Measurements from ENCODE around the gene NEGR1.
A peak's percentile ranks its signal among the peaks of the same experiment; 100 is the strongest.

Gene NEGR1

DNA sequence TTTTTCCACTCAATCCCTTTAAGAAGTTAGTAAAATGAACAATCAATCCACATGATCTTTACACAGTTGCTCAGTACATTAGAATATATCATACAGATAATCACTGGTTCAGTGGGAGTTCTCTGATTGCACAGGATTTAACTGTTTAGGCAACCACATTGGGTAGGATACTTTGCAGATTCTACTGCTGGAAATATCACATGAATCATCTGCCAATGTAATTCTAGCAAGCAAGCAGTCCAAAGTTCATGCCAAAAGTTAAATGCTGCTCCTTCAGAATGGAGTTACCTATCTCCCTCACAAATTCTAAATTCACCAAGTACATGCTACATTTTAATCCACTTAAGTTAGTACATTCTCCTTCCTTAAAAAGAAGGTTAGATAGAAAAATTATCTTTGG lies 52.4 kb downstream of the NEGR1 start:
- DNase-seq: no peak

GRCh38 chr1:72227667-72228066 lies 54.7 kb downstream of the NEGR1 start:
- DNase-seq: no peak

GRCh38 chr1:72224506-72224905 lies 57.8 kb downstream of the NEGR1 start:
- no peak for DNase-seq

- no peak for DNase-seq
These were observed 60.5 kb downstream of the NEGR1 start for GRCh38 chr1:72221811-72222210.

- DNase-seq: no peak
These were observed 64.1 kb downstream of the NEGR1 start for GRCh38 chr1:72218141-72218739.

DNA sequence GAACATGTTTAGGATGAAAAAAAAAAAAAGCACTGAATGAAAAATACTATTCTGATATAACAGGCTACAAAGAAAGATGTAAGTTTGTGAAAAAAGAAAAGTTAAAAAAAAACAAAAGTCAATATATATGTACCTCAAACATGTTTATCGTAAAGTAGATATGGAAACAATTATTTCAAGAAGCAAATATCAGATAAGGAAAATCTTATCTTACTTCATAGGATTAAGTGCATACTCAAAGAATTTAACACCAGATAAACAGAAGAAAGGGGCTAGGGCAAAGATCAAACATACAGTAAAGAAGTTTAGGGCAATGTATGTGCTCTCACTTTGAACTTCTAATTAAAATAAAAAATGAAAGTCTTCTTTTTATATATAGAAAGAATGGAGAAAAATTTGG lies 75.3 kb downstream of the NEGR1 start:
- DNase-seq: no peak

GRCh38 chr1:72202761-72203160 lies 79.6 kb downstream of the NEGR1 start:
- DNase-seq: no peak

- DNase-seq: no peak
These were observed 84.6 kb downstream of the NEGR1 start for GRCh38 chr1:72197786-72198185.

- peak; percentile 38 for DNase-seq
These were observed 95.5 kb downstream of the NEGR1 start for GRCh38 chr1:72186733-72187307.

GRCh38 chr1:72184099-72184701 lies 98.1 kb downstream of the NEGR1 start:
- no peak for DNase-seq

DNA sequence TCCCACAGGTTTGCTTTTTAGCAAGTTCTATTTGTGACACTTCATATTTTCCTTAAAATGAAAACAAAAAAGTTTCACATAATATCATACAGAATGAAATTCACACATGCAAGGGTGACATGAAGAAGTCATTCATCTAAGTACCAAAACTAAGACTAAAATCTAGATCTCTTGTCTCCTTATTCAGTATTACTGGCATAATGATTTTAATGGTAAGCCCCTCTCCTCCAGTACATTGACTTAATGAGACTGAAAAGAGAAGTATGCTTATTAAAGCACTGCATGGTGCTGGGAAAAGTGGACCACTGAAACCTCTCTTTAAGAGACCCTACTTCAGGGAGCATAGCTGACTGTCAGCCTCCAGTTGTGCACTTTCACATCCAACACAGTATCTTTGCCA lies 99.5 kb downstream of the NEGR1 start:
- DNase-seq: no peak

- no peak for DNase-seq
These were observed 104.1 kb downstream of the NEGR1 start for GRCh38 chr1:72178266-72178665.

DNA sequence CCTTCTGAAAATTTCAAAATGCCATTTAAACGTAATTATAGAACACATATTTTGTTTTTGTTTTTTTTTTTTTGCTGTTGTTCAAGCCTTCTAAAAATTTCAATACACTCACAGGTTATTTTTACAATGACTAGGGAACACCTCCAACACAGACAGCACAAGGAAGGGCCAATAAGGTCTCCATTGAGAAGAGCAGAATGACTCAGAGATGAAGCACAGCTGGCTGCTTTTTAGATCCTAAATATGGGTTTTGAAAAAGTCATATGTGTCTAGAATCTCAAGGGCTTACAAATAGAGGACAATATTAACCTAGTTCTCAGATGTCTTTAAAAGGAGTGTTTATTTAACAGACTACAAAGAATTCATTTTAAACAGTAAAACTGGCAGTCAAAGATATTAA lies 104.6 kb downstream of the NEGR1 start:
- no peak for DNase-seq

GRCh38 chr1:72170246-72170645 lies 112.1 kb downstream of the NEGR1 start:
- DNase-seq: no peak

DNA sequence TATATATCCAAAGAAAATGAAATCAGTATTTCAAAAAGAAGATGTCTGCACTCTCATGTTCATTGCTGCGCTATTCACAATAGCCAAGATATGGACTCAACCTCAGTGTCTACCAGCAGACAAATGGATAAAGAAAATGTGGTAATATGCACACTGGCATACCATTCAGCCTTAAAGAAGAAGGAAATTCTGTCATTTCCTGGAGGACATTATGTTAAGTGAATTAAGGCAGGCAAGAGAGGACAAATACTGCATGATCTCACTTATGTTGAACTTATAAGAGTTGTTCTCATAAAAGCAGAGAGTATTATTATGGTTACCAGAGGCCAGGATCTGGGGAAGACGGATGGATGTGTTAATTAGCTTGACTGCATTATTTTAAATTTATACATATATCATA lies 115.9 kb downstream of the NEGR1 start:
- DNase-seq: no peak

DNA sequence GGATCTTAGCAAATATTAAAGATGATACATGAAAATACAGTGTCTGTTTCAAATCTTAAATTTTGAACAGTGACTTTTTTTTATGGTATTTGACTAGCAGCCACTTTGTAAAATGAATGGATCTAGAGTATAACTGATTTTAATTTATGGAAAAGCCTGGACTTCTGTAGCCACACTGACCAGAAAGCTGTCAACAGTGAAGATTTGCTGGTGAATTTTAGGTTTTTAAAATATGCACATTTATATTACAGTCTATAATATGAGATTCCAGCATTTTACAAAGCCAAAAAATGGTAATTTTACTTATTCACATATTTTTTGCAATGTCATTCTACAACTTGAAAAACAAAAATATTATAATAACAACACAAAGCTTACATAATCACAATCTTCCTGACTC lies 131.8 kb downstream of the NEGR1 start:
- no peak for DNase-seq

DNA sequence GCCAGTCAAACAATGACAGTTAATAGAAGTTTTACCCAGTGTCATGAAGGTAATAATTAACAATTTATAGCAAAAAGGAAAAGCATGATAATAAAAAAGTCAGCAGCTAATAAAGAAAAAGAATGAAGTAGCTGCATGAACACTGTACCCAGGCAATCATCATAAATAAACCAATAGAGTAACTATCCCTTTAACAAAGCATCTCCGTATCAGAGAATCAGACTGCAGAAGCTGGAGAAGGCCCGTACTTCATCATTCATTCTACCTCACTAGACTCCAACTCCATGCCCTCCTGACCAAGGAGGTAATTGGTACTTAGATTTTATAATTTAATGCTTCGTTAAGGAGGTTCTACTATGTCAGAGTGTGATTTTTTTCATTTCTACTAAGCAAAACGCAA lies 140.5 kb downstream of the NEGR1 start:
- DNase-seq: no peak

DNA sequence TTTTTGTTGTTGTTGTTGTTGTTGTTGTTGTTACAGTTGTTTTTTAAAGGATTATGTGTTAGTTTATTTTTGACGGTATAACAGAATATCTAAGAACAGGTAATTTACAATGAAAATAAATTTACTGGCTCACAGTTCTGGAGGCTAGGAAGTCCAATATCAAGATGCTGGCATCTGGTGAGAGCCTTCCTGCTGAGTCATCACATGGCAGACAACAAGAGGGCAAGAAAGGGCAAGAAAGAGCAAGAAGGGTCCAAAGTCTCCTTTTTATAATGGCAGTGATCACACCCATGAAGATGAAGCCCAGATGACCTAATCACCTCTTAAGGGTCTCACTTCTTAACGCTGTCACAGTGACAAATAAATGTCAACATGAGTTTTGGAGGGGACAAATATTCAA lies 142.1 kb downstream of the NEGR1 start:
- no peak for DNase-seq

- DNase-seq: no peak
These were observed 144.7 kb downstream of the NEGR1 start for GRCh38 chr1:72137656-72138055.

- no peak for DNase-seq
These were observed 152.5 kb downstream of the NEGR1 start for GRCh38 chr1:72129869-72130268.

DNA sequence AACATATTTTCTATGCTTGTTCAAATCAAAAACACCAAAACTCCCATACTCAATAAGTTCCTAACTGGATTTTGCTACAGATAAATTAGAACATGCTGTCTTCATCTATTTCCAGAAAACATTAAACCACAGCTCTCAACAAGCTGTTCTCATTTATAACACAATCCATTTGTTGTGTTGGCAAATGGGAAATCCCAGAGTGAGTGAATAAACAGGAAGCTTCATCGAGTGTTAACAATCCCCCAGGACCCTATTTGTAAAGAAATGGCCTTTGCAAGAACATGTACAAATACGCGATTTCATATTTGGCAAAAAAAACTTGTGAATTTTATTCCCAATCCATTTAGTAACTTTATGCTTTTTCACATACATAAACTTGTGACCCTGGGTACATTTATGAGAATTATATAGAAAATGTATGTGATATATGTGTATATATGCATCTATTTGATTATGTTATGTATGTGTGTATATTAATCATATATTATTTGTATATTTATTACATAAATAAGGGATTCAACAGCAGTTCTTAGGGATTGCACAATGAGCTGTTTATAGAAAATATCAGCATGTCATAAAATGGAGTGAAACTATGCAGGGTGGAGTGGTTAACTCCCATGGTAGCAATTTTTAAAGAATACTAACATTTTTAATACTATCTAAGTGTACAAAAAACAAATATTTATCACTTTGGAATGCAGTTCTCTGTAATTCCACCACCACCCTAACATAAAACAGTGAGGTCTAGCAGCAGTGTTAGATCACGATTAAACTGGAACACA lies 160.0 kb downstream of the NEGR1 start:
- no peak for DNase-seq

DNA sequence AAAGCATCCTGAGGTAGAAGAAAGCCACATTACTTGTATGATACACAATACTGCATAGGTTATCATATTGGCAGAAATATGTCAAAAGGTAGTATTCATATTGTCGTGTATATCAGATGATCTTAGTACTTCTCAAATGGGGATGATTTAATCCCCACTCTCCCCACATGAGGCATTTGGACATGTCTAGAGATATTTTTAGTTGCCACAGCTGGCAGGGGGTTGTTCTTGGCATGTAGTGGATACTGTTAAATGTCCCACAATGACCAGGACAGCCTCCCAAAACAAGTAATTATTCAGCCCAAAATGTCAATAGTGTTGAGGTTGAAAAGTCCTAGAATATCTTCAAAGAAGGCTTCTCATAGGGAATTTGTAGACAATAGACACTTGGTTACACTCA lies 162.8 kb downstream of the NEGR1 start:
- DNase-seq: no peak

DNA sequence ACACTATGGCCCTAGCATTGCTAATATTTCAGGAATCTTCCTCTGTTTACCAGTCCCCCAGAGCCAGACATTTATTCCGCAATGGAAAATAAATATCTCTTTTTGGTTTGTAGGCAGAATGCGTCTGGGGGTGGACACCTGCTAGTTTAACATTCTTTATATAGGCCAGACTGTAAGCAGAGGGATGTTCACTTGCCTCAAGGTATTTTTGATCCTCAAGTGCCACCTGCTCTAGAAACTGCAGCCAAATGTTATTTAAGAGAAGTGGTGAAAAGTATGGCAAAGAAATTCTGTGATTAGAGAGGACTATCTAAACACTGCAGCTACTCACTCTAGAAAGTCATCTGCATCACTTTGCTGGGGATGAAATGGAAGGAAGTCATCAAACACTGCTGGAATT lies 164.7 kb downstream of the NEGR1 start:
- no peak for DNase-seq

DNA sequence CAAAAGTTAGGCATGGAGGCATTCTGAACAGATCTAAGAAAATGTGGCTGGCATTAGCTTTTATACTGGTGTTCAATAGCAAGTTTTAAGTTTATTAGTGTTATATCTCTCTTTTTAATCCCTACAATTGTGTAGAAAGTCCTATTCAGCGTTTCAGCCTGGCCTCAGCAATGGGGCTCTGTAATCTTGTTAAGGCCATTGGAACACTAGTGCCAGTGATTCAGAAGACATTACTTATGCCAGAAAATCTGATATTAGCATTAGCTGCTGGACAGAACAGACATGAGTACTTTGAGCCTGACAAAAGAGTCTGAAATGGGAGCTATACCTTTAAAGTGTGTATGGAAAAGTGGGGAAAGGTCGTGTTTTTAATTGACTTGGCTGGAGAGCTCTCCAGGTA lies 167.0 kb downstream of the NEGR1 start:
- no peak for DNase-seq

Data from NCI-H1694 treated with DMSO at 0.1 percent for 48 hours (cell line).